ENCODE measurements around the gene TENM4. TPM values are rescaled to one million over a fixed set of nuclear protein-coding genes. Genes with fewer than 3 reads are reported as not detected.

The TENM4 gene
- total and polyA plus RNA-seq, 2 of the 8 experiments (the other 6 are each of a cell fraction or from before 2014, with no cell fraction given) = 3.5 to 7.2 TPM

- TF ChIP-seq CHD7 (IDR thresholded peaks at IDR 0.05; ENCODE audit: insufficient replicate concordance, low read length) (no peak), RXRA (IDR thresholded peaks at IDR 0.05; ENCODE audit: insufficient read depth, low read depth, low read length) (no peak), RFX5 (IDR thresholded peaks at IDR 0.05; ENCODE audit: borderline replicate concordance, low read depth, low read length) (no peak), GABPA (IDR thresholded peaks at IDR 0.05; ENCODE audit: borderline replicate concordance, insufficient read depth, low read length) (no peak), TAF7 (optimal IDR thresholded peaks at IDR 0.05; ENCODE audit: borderline replicate concordance, low read depth, low read length) (no peak), SP4 (IDR thresholded peaks at IDR 0.05; ENCODE audit: low read length) (no peak), POLR2A (IDR thresholded peaks at IDR 0.05; ENCODE audit: control extremely low read depth in 1 of 2, low read depth in 2 of 2, low read length in 2 of 2) (no peak), MAFK (IDR thresholded peaks at IDR 0.05; ENCODE audit: low read depth, low read length) (no peak), SIX5 (IDR thresholded peaks at IDR 0.05; ENCODE audit: low read depth, low read length) (no peak), MAX (IDR thresholded peaks at IDR 0.05) (no peak)
These were observed 594.6 kb downstream of the TENM4 start (continued) for GRCh38 chr11:78846269-78846668.
